Measurements from ENCODE around the gene KRABD2.

DNA sequence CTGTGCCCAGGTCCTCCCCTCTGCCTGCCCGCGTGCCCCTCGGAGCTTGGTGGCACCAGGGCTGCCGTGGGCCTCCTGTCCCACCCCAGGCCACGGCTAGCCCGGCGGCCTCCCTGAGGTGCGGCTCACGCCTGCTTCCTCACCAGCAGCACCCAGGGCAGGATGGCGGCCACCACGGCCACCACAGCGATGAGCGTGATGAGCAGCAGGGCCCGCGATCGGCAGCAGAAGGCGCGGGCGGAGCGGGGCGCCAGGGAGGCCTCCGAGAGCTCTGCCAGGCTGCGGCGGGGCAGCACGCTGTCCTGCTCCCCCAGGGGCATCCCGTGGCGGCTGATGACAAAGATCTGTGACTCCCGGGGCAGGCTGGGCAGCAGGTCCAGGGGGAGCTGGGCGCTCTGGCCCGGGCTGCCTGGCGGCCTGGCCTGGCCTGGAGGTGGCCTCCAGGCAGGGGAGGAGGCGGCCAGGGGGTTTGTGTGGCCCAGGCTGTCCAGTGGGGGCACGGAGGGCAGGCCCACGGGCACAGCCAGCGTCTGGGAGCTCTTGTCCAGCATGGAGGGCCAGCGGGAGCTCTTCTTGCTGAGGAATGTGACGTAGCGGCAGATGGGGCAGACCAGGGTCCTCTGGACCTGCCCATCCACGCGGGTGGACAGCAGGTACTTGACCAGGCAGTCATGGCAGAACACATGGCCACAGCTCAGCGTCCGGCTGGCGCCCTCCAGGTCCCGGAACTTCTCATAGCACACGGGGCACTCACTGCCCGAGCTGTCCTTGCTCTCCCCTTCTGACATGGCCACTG is 16.4 kb upstream of the KRABD2 start:
- TF ChIP-seq CTCF (conservative IDR thresholded peaks at IDR 0.05; ENCODE audit: low read length), result no peak
- no peak for TF ChIP-seq EZH2phosphoT487 (IDR thresholded peaks at IDR 0.05; ENCODE audit: borderline replicate concordance, low read depth, low read length)

All from OCI-LY7 (cell line).